Heart right ventricle (tissue), 16 donors: ENCODE data around the gene TRIP13. TPM values are rescaled to one million over a fixed set of nuclear protein-coding genes. Genes with fewer than 3 reads are reported as not detected.
"Not testable (repeated sequence)": the region's sequence is repeated elsewhere in the genome, so short reads cannot be mapped to it uniquely, and the experiment has no call there.

Experiments
- ATAC-seq, 8 donors: fragments of 200-7000 bp; cut with Tn5 transposase; one replicate each; pipeline ENCODE4 v1.9.1; 2020; ENCODE audit warnings: mild to moderate bottlenecking in 8 of 8, moderate library complexity in 8 of 8, moderate number of reproducible peaks in 1 of 8
- DNase-seq, 2 donors: peaks; one replicate each; pipeline ENCODE4 v3.0.0-alpha.2; 2020
- H3K27ac ChIP-seq, 10 donors: fragments of 200-600 bp; sonication (generic) in 2 of 10; one replicate each; pipeline versions ENCODE4 v1.5.0 to v1.8.0; 2020 to 2022; ENCODE audit warnings: mild to moderate bottlenecking in 3 of 10
- H3K27me3 ChIP-seq, 7 donors: fragments of 200-600 bp; one replicate each; pipeline ENCODE4 v1.8.0; 2021 to 2022; ENCODE audit warnings: mild to moderate bottlenecking in 2 of 7
- H3K36me3 ChIP-seq, 9 donors: fragments of 200-600 bp; sonication (generic) in 1 of 9; one replicate each; pipeline versions ENCODE4 v1.5.0 to v1.8.0; 2020 to 2022; ENCODE audit warnings: mild to moderate bottlenecking in 2 of 9
- H3K4me1 ChIP-seq, 9 donors: fragments of 200-600 bp; sonication (generic) in 1 of 9; one replicate each; pipeline versions ENCODE4 v1.5.0 to v1.8.0; 2020 to 2022; ENCODE audit warnings: mild to moderate bottlenecking in 4 of 9
- H3K4me3 ChIP-seq, 10 donors: fragments of 200-600 bp; sonication (generic) in 2 of 10; one replicate each; pipeline versions ENCODE4 v1.5.0 to v1.8.0; 2020 to 2022; ENCODE audit warnings: mild to moderate bottlenecking in 7 of 10, moderate library complexity in 2 of 10
- H3K9me3 ChIP-seq, 11 donors: fragments of 200-600 bp in 10 of 11; sonication (generic) in 2 of 11; one replicate each; pipeline versions ENCODE4 v1.5.0 to v1.8.0; 2013 to 2022; ENCODE audit warnings: mild to moderate bottlenecking in 2 of 11, control low read depth in 1 of 11, moderate library complexity in 1 of 11
- WGBS, 2 donors: extraction: QIAGEN DNeasy Blood & Tissue Kit; methylation state at CpG; one replicate each; pipeline ENCODE4 v1.1.7; 2013; ENCODE audit warnings: inconsistent platforms in 1 of 2; 5-methylcytosine and 5-hydroxymethylcytosine counted together
- intact Hi-C, 10 donors: fragments of 100-400 bp; cut with DNase I; formaldehyde crosslinking; loops; one replicate each; pipeline versions ENCODE4 v1.11.1 to v1.14.2; 2022
- polyA plus RNA-seq, 2 donors: library from polyadenylated mRNA; stranded (reverse); fragments of 200-250 nt; gene quantifications; one replicate each; pipeline ENCODE4 v1.2.3, GENCODE V29; 2013
- total RNA-seq, 10 donors: library from RNA; stranded (reverse); fragmentation: NEBNext Ultra II Directional in 3 of 10; extraction: Animal tissue kit (Norgen Biotek cat#: 25700) in 3 of 10; gene quantifications; one replicate each; pipeline versions ENCODE4 v1.2.1 to v1.2.4, GENCODE V29; 2021 to 2023
- TF ChIP-seq, protein P1 (sequence below), 9 donors: fragments of 200-600 bp; sonication (generic) in 2 of 9; IDR thresholded peaks; one replicate each; pipeline versions ENCODE4 v1.5.0 to v1.8.0; 2021 to 2022; ENCODE audit warnings: antibody characterized with exemption in 9 of 9, mild to moderate bottlenecking in 5 of 9, moderate library complexity in 1 of 9
- donor health status: Arrhythmogenic right ventricular cardiomyopathy.
- donor health status: ischemic (EF 13 %, LVEDD 7.1; RV severe dilation, severe dysfunction).
- donor health status: healthy with polysubstance abuse.
- donor health status: DM: no; HTN: yes; CAD: no.
- donor health status: DM: no; HTN: no; CAD: no.
- donor health status: ischemic (EF 25% LVEDD 6.9; RV normal size, moderate dysfunction).
- donor health status: ischemic (EF 25% LVEDD 5.7; RV mildly dilated, moderate dysfunction).
- donor health status: healthy.
- donor health status: DM: yes; HTN: yes; CAD: no.
- donor health status: Ischemic cardiomyopathy.
- donor health status: ischemic (EF 35%, LVEDD 5.7; RV mildly dilated, moderate dysfunction).
- donor health status: nonischemic (EF 11% LVEDD 7.7; RV severe dilation, severe dysfunction).
- donor health status: DM: yes; HTN: yes; CAD: no.
- donor health status: PGD.
- donor health status: ischemic (EF 29% LVEDD 5.4; RV normal size, mild dysfunction).
- donor health status: nonischemic (EF 23%, LVEDD 6.1; RV moderate dilation, normal function).

TRIP13 gene
- total and polyA plus RNA-seq, 12 donors: 0.22 to 2.8 (median 0.86) TPM; not detected in 1

DNA sequence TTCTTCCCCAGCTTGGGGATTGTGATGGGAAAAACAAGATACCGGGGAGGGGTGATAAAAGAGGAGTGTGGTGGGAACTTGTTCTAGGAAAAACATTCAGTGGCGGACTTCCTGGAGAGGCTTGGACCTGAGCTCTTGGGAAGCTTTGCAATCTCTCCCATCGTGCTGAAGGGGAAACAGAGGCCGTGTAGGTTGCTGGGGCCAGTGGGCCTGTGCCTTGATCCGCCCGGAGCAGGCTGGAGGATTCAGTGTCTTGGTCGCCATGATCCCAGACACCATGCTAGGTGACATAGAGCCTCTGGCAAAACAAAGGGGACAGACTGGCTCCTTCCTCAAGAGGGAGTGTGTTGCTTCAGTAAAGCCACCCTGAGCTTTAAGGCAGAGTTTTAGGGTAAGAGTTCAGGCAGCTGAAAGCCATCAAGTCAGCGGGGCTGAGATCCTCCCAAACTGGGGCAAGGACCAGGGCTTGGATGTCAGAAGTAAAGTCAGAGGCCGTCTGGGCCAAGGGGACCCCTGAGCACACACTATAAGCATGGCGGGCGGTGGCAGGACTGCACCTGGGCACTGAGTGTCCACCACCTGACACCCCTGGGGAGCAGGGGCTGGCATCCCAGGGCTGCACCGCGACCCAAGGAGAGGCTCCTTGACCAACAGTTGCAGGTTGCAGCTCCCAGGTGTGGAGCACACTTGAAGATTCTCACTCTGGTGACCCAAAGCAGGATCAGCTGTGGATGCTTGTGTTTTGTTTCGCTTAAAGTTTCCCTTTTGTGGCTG is 44.7 kb downstream of the TRIP13 start:
- Histone ChIP-seq H3K4me3 (no peak overlapping the region), H3K27ac (no peak overlapping the region), H3K4me1 (peaks cover 0 to 7% (median 0%) of the 10 kb centered on the region in 9 donors), H3K9me3 (no peaks in the 10 kb centered on the region), H3K36me3 (no peaks in the 10 kb centered on the region), H3K27me3 (peaks cover 0 to 22% (median 5%) of the 10 kb centered on the region in 7 donors)
- WGBS, 2 donors: 82 to 83% methylated on average over 14 of the region's 14 CpGs
- ATAC-seq: no peak
- TF ChIP-seq, protein P1, sequence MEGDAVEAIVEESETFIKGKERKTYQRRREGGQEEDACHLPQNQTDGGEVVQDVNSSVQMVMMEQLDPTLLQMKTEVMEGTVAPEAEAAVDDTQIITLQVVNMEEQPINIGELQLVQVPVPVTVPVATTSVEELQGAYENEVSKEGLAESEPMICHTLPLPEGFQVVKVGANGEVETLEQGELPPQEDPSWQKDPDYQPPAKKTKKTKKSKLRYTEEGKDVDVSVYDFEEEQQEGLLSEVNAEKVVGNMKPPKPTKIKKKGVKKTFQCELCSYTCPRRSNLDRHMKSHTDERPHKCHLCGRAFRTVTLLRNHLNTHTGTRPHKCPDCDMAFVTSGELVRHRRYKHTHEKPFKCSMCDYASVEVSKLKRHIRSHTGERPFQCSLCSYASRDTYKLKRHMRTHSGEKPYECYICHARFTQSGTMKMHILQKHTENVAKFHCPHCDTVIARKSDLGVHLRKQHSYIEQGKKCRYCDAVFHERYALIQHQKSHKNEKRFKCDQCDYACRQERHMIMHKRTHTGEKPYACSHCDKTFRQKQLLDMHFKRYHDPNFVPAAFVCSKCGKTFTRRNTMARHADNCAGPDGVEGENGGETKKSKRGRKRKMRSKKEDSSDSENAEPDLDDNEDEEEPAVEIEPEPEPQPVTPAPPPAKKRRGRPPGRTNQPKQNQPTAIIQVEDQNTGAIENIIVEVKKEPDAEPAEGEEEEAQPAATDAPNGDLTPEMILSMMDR (IDR thresholded peaks at IDR 0.05): no peak
- intact Hi-C loops: loop anchor here in 2 of 10 donors (10.0 kb wide), 2 partner anchors 217 to 707 kb away; no protein-coding TSS in a partner anchor
- DNase-seq: no peak

GRCh38 chr5:939368-939767 is 46.7 kb downstream of the TRIP13 start:
- H3K36me3 ChIP-seq: no peaks in the 10 kb centered on the region
- no peak overlapping the region for H3K27ac ChIP-seq
- no peak for DNase-seq
- H3K4me3 ChIP-seq: no peak overlapping the region
- 86 to 88% methylated on average over 7 of the region's 7 CpGs for WGBS, 2 donors
- H3K27me3 ChIP-seq: peaks cover 0 to 38% (median 15%) of the 10 kb centered on the region in 7 donors
- no peak for ATAC-seq
- intact Hi-C loops: loop anchor here in 2 of 10 donors (10.0 kb wide), 2 partner anchors 215 to 705 kb away; no protein-coding TSS in a partner anchor
- H3K4me1 ChIP-seq: no peaks in the 10 kb centered on the region
- TF ChIP-seq, protein P1 (IDR thresholded peaks at IDR 0.05): no peak
- H3K9me3 ChIP-seq: no peaks in the 10 kb centered on the region

- ATAC-seq, H3K27ac ChIP-seq, H3K9me3 ChIP-seq, H3K4me1 ChIP-seq, DNase-seq, H3K4me3 ChIP-seq, H3K36me3 ChIP-seq, intact Hi-C loops: not testable (repeated sequence)
- H3K27me3 ChIP-seq: peaks cover 0 to 48% (median 23%) of the 10 kb centered on the region in 7 donors
- WGBS, 2 donors: 89 to 90% methylated on average over 2 of the region's 2 CpGs
These were observed 48.1 kb downstream of the TRIP13 start for GRCh38 chr5:940741-941140.

- intact Hi-C loops: no loop called here
- no peaks in the 10 kb centered on the region for H3K36me3 ChIP-seq
- H3K27me3 ChIP-seq: peaks cover 4 to 53% (median 36%) of the 10 kb centered on the region in 7 donors
- DNase-seq: no peak
- WGBS, 2 donors: 82 to 83% methylated on average over 11 of the region's 11 CpGs
- H3K4me1 ChIP-seq: peaks cover 0 to 14% (median 4%) of the 10 kb centered on the region in 9 donors
- no peaks in the 10 kb centered on the region for H3K9me3 ChIP-seq
- TF ChIP-seq, protein P1 (IDR thresholded peaks at IDR 0.05): no peak
- no peak overlapping the region for H3K4me3 ChIP-seq
- no peak for ATAC-seq
- H3K27ac ChIP-seq: no peak overlapping the region
These were observed 50.7 kb downstream of the TRIP13 start for GRCh38 chr5:943201-943917.
